ENCODE results near the gene HMGCS2. TPM values are rescaled to one million over a fixed set of nuclear protein-coding genes. Genes with fewer than 3 reads are reported as not detected.

HMGCS2 gene
- total RNA-seq, 4 donors from 2014 or later: 0.83 to 1.1 TPM; not detected in 2

GRCh38 chr1:119742677-119743076 lies 26.0 kb downstream of the HMGCS2 start:
- 74% methylated on average over 6 of the region's 7 CpGs for WGBS
- no peak for DNase-seq (ENCODE audit: extremely low spot score)
- intact Hi-C loops (cut with DNase I): loop anchor here (5.0 kb wide), 1 partner anchor 130 kb away; no protein-coding TSS in a partner anchor

GRCh38 chr1:119742202-119742601 lies 26.5 kb downstream of the HMGCS2 start:
- H3K4me3 ChIP-seq: no peak overlapping the region
- TF ChIP-seq CTCF (IDR thresholded peaks at IDR 0.05): no peak
- no peak for TF ChIP-seq POLR2A (IDR thresholded peaks at IDR 0.05; ENCODE audit: low read depth)
- TF ChIP-seq POLR2AphosphoS5 (IDR thresholded peaks at IDR 0.05): peak in 1 of 2 donors; percentile 68
- TF ChIP-seq EP300 (IDR thresholded peaks at IDR 0.05): no peak
- WGBS: 81% methylated on average over 2 of the region's 7 CpGs
- H3K27ac ChIP-seq (replicated peaks in 1 of 4): peak overlapping the region; percentile 66 to 80 (median 75)
- intact Hi-C loops (cut with DNase I): loop anchor here (5.0 kb wide), 1 partner anchor 130 kb away; no protein-coding TSS in a partner anchor
- no peak for DNase-seq (ENCODE audit: extremely low spot score)
- peaks cover 13 to 47% (median 34%) of the 10 kb centered on the region in 4 donors for H3K4me1 ChIP-seq
- H3K9me3 ChIP-seq: no peaks in the 10 kb centered on the region
- H3K36me3 ChIP-seq: peaks cover 0 to 13% (median 4%) of the 10 kb centered on the region in 4 donors
- no peaks in the 10 kb centered on the region for H3K27me3 ChIP-seq

More at GRCh38 chr1:119742677-119743076, 26.0 kb downstream of the HMGCS2 start:
- Histone ChIP-seq H3K27ac (replicated peaks in 1 of 4) (peak overlapping the region; percentile 66 to 80 (median 75)), H3K4me3 (no peak overlapping the region), H3K4me1 (peaks cover 11 to 47% (median 38%) of the 10 kb centered on the region in 4 donors), H3K9me3 (no peaks in the 10 kb centered on the region), H3K36me3 (peaks cover 0 to 8% (median 3%) of the 10 kb centered on the region in 4 donors), H3K27me3 (no peaks in the 10 kb centered on the region)
- no peak for TF ChIP-seq POLR2AphosphoS5 (IDR thresholded peaks at IDR 0.05)
- TF ChIP-seq POLR2A (IDR thresholded peaks at IDR 0.05; ENCODE audit: low read depth): no peak
- TF ChIP-seq CTCF (IDR thresholded peaks at IDR 0.05): no peak
- no peak for TF ChIP-seq EP300 (IDR thresholded peaks at IDR 0.05)

- H3K9me3 ChIP-seq: no peaks in the 10 kb centered on the region
- intact Hi-C loops (cut with DNase I): loop anchor here (5.0 kb wide), 1 partner anchor 131 kb away; no protein-coding TSS in a partner anchor
- TF ChIP-seq CTCF (IDR thresholded peaks at IDR 0.05): no peak
- no peak for TF ChIP-seq POLR2A (IDR thresholded peaks at IDR 0.05; ENCODE audit: low read depth)
- TF ChIP-seq EP300 (IDR thresholded peaks at IDR 0.05): no peak
- no peak for TF ChIP-seq POLR2AphosphoS5 (IDR thresholded peaks at IDR 0.05)
- no peaks in the 10 kb centered on the region for H3K27me3 ChIP-seq
- WGBS: 90% methylated on average over 10 of the region's 13 CpGs
- H3K4me3 ChIP-seq: no peak overlapping the region
- peaks cover 17 to 48% (median 34%) of the 10 kb centered on the region in 4 donors for H3K4me1 ChIP-seq
- H3K36me3 ChIP-seq: peaks cover 0 to 21% (median 10%) of the 10 kb centered on the region in 4 donors
- no peak for DNase-seq (ENCODE audit: extremely low spot score)
- peak overlapping the region; percentile 66 to 80 (median 75) for H3K27ac ChIP-seq (replicated peaks in 1 of 4)
Measured at GRCh38 chr1:119740896-119741780, 27.6 kb downstream of the HMGCS2 start.

- no peak overlapping the region for H3K27ac ChIP-seq (replicated peaks in 1 of 4)
- peaks cover 20 to 48% (median 34%) of the 10 kb centered on the region in 4 donors for H3K4me1 ChIP-seq
- 100% methylated on average over 1 of the region's 2 CpGs for WGBS
- H3K27me3 ChIP-seq: no peaks in the 10 kb centered on the region
- no peak overlapping the region for H3K4me3 ChIP-seq
- H3K36me3 ChIP-seq: peaks cover 0 to 30% (median 13%) of the 10 kb centered on the region in 4 donors
- intact Hi-C loops (cut with DNase I): loop anchor here (5.0 kb wide), 1 partner anchor 132 kb away; no protein-coding TSS in a partner anchor
- TF ChIP-seq POLR2A (IDR thresholded peaks at IDR 0.05; ENCODE audit: low read depth) (no peak), EP300 (IDR thresholded peaks at IDR 0.05) (no peak), POLR2AphosphoS5 (IDR thresholded peaks at IDR 0.05) (no peak), CTCF (IDR thresholded peaks at IDR 0.05) (no peak)
- no peak for DNase-seq (ENCODE audit: extremely low spot score)
- no peaks in the 10 kb centered on the region for H3K9me3 ChIP-seq
Measured at GRCh38 chr1:119740261-119740660, 28.4 kb downstream of the HMGCS2 start.
